Measurements from ENCODE around the gene PCDH10.

GRCh38 chr4:133127500-133127899 lies 21.6 kb upstream of the PCDH10 start:
- TF ChIP-seq USF2 (IDR thresholded peaks at IDR 0.05; ENCODE audit: low read length) (no peak), ATF3 (IDR thresholded peaks at IDR 0.05; ENCODE audit: insufficient read depth, low read depth, low read length) (no peak), GABPA (IDR thresholded peaks at IDR 0.05; ENCODE audit: borderline replicate concordance, insufficient read depth, low read length) (no peak), SIN3A (conservative IDR thresholded peaks at IDR 0.05 in 1 of 2, IDR thresholded peaks at IDR 0.05 in 1 of 2; ENCODE audit: low read depth in 1 of 2, low read length in 2 of 2) (no peak), JUN (IDR thresholded peaks at IDR 0.05; ENCODE audit: low read depth, low read length) (no peak), CTCF (IDR thresholded peaks at IDR 0.05; ENCODE audit: control extremely low read depth in 1 of 3, insufficient read depth in 1 of 3, low read depth in 1 of 3, low read length in 3 of 3) (no peak)

All from H1 (cell line).